Urinary bladder (tissue), 4 donors: ENCODE results near the gene UGT1A8. TPM values are rescaled to one million over a fixed set of nuclear protein-coding genes. Genes with fewer than 3 reads are reported as not detected.
"Not testable (repeated sequence)": the region's sequence is repeated elsewhere in the genome, so short reads cannot be mapped to it uniquely, and the experiment has no call there.

Source experiments
- DNase-seq: peaks from one replicate; pipeline ENCODE4 v3.0.0-alpha.2; 2015; ENCODE audit errors: extremely low spot score
- H3K27ac ChIP-seq: one replicate; pipeline ENCODE4 v1.5.1; 2013; ENCODE audit warnings: low read depth, mild to moderate bottlenecking, moderate library complexity
- H3K36me3 ChIP-seq: one replicate; pipeline ENCODE4 v1.6.1; 2013; ENCODE audit warnings: mild to moderate bottlenecking, moderate library complexity; ENCODE audit not compliant: insufficient read depth
- H3K4me1 ChIP-seq: one replicate; pipeline ENCODE4 v1.6.1; 2013; ENCODE audit warnings: mild to moderate bottlenecking, moderate library complexity; ENCODE audit not compliant: insufficient read depth
- H3K4me3 ChIP-seq: one replicate; pipeline ENCODE4 v1.5.1; 2013; ENCODE audit warnings: low read depth, low read length
- whole genome bisulfite sequencing: extraction: QIAGEN DNeasy Blood & Tissue Kit; methylation state at CpG from one replicate; pipeline ENCODE4 v1.1.7; 2013; 5-methylcytosine and 5-hydroxymethylcytosine counted together
- polyA plus RNA-seq: library from polyadenylated mRNA; stranded (reverse); fragments of 200-250 nt; gene quantifications from one replicate; pipeline ENCODE4 v1.2.3, GENCODE V29; 2013
- total RNA-seq: library from RNA; depleted of rRNA; stranded (reverse); fragments of >200 nt; gene quantifications from one replicate; pipeline ENCODE4 v1.2.3, GENCODE V29; 2014
- donor health status: healthy with polysubstance abuse.
- donor health status: healthy.

Gene UGT1A8
- total and polyA plus RNA-seq, 2 donors, result 0.16 to 0.56 TPM

DNA sequence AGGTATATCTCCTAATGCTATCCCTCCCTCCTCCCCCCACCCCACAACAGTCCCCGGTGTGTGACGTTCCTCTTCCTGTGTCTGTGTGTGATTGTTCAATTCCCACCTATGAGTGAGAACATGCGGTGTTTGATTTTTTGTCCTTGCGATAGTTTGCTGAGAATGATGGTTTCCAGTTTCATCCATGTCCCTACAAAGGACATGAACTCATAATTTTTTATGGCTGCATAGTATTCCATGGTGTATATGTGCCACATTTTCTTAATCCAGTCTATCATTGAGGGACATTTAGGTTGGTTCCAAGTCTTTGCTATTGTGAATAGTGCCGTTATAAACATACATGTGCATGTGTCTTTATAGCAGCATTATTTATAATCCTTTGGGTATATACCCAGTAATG, 83.4 kb downstream of the UGT1A8 start:
- DNase-seq, H3K27ac ChIP-seq, H3K4me1 ChIP-seq, H3K36me3 ChIP-seq, H3K4me3 ChIP-seq: not testable (repeated sequence)
- 89% methylated on average over 5 of the region's 5 CpGs for WGBS

DNA sequence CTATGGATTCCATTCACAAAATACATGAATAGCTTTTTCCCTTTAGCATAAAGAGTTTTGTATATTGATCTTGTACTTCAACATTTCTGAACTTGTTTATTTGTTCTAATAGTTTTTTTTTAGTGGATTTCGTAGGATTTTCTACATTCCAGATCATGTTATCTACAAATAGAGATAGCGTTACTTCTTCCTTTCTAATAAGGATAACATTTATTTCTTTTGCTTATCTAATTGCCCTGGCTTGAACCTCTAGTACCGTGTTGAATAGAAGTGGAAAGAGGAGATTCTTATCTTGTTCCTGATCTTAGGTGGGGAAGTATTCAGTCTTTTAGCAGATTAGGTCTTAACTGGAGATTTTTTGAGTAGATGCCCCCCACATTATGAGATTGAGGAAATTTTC, 84.8 kb downstream of the UGT1A8 start:
- WGBS, result 35% methylated on average over 3 of the region's 3 CpGs
- Histone ChIP-seq H3K27ac (no peak overlapping the region), H3K4me1 (peaks cover 1% of the 10 kb centered on the region), H3K4me3 (no peak overlapping the region), H3K36me3 (no peaks in the 10 kb centered on the region)
- no peak for DNase-seq

DNA sequence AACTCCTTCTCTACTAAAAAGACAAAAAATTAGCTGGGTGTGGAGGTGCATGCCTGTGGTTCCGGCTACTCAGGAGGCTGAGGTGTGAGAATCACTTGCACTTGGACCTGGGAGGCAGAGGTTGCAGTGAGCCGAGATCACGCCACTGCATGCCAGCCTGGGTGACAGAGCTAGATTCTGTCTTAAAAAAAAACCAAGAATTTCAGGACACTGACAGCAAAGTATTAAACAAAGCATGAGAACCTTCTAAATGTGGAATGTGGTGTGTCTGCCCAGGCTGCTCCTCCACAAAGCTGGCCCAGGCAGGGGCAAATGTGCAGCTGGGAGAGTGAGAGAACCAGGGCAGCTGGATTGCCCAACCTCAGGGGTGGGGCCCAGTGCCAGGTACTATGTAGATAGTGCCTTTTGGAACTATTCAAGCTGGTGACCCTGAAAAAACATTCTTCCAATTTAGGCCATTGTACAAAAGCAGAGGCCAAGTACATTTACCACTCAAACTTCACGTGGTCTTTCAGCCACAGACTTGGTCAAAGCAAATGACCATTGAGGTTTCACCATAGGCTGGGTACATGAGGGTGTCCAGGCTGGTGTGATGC, 88.6 kb downstream of the UGT1A8 start:
- Histone ChIP-seq H3K4me3 (no peak overlapping the region), H3K4me1 (no peaks in the 10 kb centered on the region), H3K27ac (no peak overlapping the region), H3K36me3 (no peaks in the 10 kb centered on the region)
- no peak for DNase-seq
- WGBS, result 64% methylated on average over 4 of the region's 4 CpGs

DNA sequence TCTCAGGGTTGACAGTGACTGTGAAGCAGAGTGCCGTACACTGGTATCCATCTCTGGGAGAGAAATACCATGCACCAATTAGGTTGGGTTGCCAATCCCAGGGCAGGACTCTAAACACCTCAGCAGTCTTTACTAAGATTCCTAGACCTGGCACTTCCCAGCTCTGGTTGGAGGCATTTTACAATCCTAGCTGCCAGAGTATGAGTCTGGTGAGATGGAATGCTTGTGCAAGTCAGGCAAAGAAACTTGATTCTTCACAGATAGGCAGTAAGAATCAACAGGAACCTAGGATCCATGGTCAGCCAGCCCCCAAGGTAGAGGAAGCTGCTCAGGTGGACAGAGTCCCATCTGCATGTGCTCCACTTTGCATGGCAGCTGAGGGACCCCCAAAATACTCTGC, 89.3 kb downstream of the UGT1A8 start:
- Histone ChIP-seq H3K4me3 (no peak overlapping the region), H3K27ac (no peak overlapping the region), H3K4me1 (no peaks in the 10 kb centered on the region), H3K36me3 (no peaks in the 10 kb centered on the region)
- WGBS, result 2% methylated on average over 1 of the region's 1 CpG
- no peak for DNase-seq

DNA sequence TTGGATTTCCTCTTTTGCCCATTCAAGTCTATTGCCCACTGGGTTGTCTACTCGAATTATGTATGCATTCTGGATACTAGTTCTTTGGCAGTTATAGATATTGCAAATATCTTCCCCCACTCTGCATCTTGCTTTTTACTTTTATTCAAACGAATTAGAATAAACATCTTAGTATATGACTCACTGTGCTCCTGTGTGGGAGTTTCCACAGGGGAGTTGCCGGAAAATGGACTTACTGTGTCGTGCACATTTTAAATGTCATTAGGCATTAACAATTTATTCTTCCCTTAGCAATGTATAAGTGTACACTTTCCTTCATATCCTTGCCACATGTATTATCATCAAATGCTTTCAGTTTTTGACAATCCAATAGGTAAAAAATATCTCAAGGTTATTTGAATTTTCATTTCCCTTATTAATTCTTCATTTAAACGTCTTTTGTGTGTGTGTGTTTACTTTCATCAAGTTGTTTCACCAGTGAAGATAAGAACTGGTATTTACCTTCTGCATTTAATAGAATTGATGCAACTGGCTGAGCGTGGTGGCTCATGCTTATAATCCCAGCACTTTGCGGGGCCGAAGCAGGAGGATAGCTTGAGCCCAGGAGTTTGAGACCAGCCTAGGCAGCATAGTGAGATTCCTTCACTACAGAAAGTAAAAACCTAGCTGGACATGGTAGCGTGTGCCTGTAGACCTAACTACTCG, 90.7 kb downstream of the UGT1A8 start:
- no peaks in the 10 kb centered on the region for H3K4me1 ChIP-seq
- DNase-seq, result no peak
- no peak overlapping the region for H3K4me3 ChIP-seq
- WGBS, result 60% methylated on average over 10 of the region's 10 CpGs
- no peak overlapping the region for H3K27ac ChIP-seq
- H3K36me3 ChIP-seq, result no peaks in the 10 kb centered on the region

DNA sequence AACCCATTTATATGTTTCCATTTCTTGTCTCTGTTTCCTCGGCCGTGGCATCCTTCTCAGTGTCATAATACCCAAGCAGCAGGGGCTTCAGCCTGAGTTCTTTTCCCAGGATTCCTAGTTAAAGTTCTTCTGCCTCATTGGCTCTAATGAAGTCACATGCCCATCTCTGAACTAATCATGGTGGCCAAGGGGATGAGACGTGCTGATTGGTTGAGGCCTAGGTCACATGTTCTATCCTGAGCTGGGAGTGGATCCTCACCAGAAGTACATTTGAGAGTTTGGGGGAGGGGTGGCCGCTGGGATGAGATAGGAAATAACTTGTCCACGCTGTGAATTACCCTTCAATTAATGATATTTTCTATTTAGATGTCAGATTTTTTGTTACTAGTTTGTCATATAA, 91.5 kb downstream of the UGT1A8 start:
- 85% methylated on average over 5 of the region's 5 CpGs for WGBS
- Histone ChIP-seq H3K27ac (no peak overlapping the region), H3K36me3 (no peaks in the 10 kb centered on the region), H3K4me1 (no peaks in the 10 kb centered on the region), H3K4me3 (no peak overlapping the region)
- DNase-seq, result no peak

DNA sequence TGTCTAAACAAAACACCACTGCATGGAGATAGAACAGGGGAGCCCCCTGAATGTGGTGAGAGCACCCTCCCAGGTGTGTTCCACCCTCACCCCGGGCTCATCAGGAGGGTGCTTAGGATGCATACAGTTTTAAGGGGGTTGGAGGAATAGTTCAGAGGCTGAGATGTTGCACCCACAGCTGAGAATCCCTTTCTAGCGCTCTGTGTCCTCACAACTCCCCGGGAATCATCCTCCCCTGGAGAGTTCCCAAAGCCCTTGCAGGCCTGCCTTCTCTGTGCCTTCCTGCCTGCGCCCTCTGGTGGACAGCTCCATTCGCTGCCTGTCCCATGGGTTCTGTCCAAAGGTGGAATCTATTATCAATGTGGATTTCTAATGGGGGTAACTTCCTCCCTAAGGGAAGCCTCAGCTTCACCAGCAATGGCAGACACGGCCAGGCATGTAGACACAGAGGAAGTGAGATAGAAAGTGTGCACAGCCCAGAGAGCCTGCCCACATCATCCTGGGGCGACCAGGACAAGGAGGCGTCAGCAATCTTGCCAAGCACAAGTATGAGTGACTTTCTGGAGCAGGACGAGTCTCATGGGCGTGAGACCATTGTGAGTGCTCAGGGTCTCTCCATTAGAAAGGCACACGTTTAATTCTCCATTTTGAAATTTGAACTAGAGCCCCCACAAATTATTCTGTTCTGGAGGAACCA, 94.0 kb downstream of the UGT1A8 start:
- Histone ChIP-seq H3K27ac (no peak overlapping the region), H3K4me1 (no peaks in the 10 kb centered on the region), H3K36me3 (no peaks in the 10 kb centered on the region), H3K4me3 (no peak overlapping the region)
- no peak for DNase-seq
- WGBS, result 35% methylated on average over 11 of the region's 11 CpGs

DNA sequence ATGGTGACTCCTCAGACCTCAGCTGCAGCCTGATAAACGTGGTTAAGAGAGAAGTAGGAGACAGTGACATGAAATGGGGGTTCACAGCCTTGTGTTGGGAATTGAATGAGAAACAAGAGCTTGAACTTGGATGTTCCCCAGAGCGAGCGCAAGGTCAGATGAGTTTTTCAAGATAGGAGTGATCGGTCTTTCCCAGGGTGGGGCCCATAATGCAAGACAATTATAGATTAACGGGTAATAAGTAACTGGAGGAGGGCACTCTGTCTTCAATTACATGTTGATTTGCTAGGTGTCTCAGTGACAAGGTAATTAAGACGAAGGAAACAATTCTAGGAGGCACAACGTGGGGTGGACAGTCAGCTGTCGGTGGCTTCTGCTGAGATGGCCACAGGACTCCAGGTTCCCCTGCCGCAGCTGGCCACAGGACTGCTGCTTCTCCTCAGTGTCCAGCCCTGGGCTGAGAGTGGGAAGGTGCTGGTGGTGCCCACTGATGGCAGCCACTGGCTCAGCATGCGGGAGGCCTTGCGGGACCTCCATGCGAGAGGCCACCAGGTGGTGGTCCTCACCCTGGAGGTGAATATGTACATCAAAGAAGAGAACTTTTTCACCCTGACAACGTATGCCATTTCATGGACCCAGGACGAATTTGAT, 95.3 kb downstream of the UGT1A8 start, which contains the start of gene UGT1A5:
Gene UGT1A5 (plus strand): TSS at position 297 of the 651 bp plus-strand sequence. CDS start 85 bp downstream, at position 382.
- no peak for DNase-seq
- no peak within 1 kb of the TSS for H3K4me3 ChIP-seq
- H3K4me1 ChIP-seq, result no peaks in the 10 kb centered on the region
- 78% methylated on average over 14 of the region's 14 CpGs for WGBS
- H3K27ac ChIP-seq, result no peak within 1 kb of the TSS
- H3K36me3 ChIP-seq, result no peaks in the 10 kb centered on the region

DNA sequence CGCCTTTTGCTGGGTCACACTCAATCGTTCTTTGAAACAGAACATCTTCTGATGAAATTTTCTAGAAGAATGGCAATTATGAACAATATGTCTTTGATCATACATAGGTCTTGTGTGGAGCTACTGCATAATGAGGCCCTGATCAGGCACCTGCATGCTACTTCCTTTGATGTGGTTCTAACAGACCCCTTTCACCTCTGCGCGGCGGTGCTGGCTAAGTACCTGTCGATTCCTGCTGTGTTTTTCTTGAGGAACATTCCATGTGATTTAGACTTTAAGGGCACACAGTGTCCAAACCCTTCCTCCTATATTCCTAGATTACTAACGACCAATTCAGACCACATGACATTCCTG, 95.8 kb downstream of the UGT1A8 start:
- no peak for DNase-seq
- H3K27ac ChIP-seq, result no peak overlapping the region
- WGBS, result 88% methylated on average over 7 of the region's 7 CpGs
- no peaks in the 10 kb centered on the region for H3K36me3 ChIP-seq
- no peaks in the 10 kb centered on the region for H3K4me1 ChIP-seq
- H3K4me3 ChIP-seq, result no peak overlapping the region

DNA sequence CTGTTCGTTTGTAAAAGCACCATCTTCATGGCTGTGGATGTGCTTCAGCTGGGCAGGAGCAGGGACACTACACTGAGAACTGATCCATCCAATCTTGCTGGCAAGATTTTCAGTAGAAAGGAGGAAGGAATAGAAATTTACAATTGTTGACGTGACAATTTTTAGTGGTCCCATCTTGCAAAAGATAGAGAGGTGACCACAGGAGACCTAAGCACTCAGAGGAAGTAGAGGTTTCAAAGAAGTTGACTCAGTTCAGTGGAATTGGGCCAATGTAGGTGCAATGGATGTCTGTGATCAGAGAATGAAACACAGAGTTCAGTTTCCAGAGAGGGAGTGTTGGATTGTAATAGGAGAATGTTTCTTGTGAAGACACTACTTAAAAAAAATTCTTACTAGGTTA, 96.7 kb downstream of the UGT1A8 start:
- Histone ChIP-seq H3K4me1 (no peaks in the 10 kb centered on the region), H3K36me3 (no peaks in the 10 kb centered on the region), H3K4me3 (no peak overlapping the region), H3K27ac (no peak overlapping the region)
- no peak for DNase-seq
- WGBS, result 75% methylated on average over 2 of the region's 2 CpGs

DNA sequence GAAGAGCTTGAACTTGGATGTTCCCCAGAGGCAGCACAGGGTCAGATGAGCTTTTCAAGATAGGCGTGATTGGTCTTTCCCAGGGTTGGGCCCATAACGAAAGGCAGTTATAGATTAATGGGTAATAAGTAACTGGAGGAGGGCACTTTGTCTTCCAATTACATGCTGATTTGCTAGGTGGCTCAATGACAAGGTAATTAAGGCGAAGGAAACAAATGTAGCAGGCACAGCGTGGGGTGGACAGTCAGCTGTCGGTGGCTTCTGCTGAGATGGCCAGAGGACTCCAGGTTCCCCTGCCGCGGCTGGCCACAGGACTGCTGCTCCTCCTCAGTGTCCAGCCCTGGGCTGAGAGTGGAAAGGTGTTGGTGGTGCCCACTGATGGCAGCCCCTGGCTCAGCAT, 101.1 kb downstream of the UGT1A8 start, which contains the start of gene UGT1A4:
Gene UGT1A4 (plus strand): TSS at position 185 of the 400 bp plus-strand sequence. CDS start 85 bp downstream, at position 270.
- Histone ChIP-seq H3K36me3 (no peaks in the 10 kb centered on the region), H3K27ac (no peak within 1 kb of the TSS), H3K4me1 (no peaks in the 10 kb centered on the region), H3K4me3 (no peak within 1 kb of the TSS)
- DNase-seq, result no peak
- 79% methylated on average over 7 of the region's 7 CpGs for WGBS

DNA sequence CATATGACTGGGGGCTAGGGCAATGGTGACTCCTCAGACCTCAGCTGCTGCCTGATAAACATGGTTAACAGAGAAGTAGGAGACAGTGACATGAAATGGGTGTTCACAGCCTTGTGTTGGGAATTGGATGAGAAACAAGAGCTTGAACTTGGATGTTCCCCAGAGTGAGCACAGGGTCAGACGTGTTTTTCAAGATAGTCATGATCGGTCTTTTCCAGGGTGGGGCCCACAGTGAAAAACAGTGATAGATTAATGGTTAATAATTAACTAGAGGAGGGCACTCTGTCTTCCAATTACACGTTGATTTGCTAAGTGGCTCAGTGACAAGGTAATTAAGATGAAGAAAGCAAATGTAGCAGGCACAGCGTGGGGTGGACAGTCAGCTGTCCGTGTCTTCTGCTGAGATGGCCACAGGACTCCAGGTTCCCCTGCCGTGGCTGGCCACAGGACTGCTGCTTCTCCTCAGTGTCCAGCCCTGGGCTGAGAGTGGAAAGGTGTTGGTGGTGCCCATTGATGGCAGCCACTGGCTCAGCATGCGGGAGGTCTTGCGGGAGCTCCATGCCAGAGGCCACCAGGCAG, 111.4 kb downstream of the UGT1A8 start, which contains the start of gene UGT1A3:
Gene UGT1A3 (plus strand): TSS at position 320 of the 579 bp plus-strand sequence. CDS start 85 bp downstream, at position 405.
- Histone ChIP-seq H3K27ac (no peak within 1 kb of the TSS), H3K4me1 (no peaks in the 10 kb centered on the region), H3K36me3 (no peaks in the 10 kb centered on the region), H3K4me3 (no peak within 1 kb of the TSS)
- 77% methylated on average over 8 of the region's 8 CpGs for WGBS
- DNase-seq, result no peak

DNA sequence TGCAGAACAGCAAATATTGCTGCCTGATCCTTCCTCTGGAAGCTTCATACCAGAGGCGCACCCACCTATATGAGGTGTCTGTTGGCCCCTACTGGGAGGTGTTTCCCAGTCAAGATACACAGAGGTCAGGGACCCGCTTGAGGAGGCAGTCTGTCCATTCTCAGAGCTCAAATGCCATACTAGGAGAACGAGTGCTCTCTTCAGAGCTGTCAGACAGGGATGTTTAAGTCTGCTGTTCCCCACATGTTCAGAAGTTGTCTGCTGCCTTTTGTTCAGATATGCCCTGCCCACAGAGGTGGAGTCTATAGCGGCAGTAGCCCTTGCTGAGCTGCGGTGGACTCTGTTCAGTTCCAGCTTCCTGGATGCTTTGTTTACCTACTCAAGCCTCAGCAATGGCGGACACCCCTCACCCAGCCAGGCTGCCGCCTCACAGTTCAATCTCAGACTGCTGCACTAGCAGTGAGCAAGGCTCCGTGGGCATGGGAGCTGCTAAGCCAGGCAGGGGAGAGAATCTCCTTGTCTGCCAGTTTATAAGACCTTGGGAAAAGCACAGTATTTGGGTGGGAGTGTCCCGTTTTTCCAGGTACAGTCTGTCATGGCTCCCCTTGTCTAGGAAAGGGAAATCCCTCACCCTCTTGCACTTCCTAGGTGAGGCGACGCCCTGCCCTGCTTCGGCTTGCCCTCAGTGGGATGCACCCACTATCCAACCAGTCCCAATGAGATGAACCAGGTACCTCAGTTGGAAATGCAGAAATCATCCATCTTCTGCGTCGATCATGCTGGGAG, 119.6 kb downstream of the UGT1A8 start:
- not testable (repeated sequence) for H3K4me3 ChIP-seq

More for the DNA sequence above, 119.6 kb downstream of the UGT1A8 start:
- WGBS, result 81% methylated on average over 14 of the region's 14 CpGs
- not testable (repeated sequence) for DNase-seq, H3K36me3 ChIP-seq, H3K4me1 ChIP-seq
- H3K27ac ChIP-seq, result peak overlapping the region; percentile 10
